GM21423 (cell line): Measurements from ENCODE around the gene LOXL4.

Source experiments
- ATAC-seq: cut with Tn5 transposase; IDR thresholded peaks from one replicate; pipeline ENCODE4 v1.9.1; 2021; ENCODE audit warnings: mild to moderate bottlenecking, moderate library complexity; ENCODE audit not compliant: unreplicated experiment

Gene LOXL4

DNA sequence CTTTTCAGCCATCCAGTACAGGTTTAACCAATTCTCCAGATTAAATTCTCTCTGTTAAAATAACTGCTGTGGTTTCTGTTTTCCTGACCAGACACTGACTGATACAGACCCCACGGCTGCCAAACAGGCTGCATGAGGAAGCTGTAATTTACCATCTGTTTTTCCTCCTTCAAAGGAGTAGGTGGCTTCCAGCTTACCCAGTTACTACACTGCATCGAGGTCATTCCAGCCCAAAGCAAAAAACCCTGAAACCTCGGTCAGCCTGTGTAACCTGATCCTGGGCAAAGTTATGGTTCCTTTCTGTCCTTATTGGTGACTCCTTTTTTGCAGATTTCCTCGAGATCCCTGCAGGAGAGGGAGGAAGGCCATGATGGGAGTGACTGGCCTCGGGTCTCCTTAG is 27.9 kb upstream of the LOXL4 start:
- ATAC-seq = no peak

DNA sequence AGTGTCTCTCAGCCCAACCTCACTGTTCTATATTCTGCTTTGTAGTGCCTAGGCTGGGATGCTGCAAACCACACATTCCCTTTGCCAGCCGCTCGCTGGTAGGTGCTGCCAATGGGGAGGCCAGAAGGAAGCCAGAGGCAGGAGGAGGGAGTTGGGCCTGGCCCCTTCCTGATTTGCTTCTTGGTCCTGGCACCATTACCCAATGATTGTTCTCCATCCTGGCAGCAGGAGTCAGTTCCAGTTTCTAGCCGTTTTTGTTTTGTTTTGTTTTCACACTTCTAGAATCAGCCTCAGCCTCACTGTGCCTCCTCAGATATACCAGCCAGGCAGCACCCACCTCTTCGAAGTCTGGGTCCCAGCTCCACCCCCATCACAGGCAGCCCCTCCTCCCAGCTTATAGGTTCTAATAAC is 27.4 kb upstream of the LOXL4 start:
- no peak for ATAC-seq

DNA sequence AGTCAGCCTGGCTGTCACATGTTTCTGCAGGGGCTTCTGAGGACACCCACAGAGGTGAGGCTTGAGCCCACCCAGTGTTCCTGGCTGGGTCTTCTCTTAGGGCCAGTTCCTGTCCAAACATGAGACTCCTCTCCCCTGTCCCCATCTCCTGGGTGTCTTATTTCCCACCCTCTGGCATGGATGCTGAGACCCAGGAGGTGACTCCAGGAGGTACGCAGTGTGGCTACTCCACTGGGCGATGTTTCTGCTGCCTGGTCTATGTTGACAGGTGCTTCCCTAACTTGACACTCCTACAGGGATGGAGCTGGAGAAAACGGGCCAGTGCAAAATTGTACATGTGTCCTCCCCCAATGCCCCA is 26.3 kb upstream of the LOXL4 start:
- ATAC-seq = no peak

DNA sequence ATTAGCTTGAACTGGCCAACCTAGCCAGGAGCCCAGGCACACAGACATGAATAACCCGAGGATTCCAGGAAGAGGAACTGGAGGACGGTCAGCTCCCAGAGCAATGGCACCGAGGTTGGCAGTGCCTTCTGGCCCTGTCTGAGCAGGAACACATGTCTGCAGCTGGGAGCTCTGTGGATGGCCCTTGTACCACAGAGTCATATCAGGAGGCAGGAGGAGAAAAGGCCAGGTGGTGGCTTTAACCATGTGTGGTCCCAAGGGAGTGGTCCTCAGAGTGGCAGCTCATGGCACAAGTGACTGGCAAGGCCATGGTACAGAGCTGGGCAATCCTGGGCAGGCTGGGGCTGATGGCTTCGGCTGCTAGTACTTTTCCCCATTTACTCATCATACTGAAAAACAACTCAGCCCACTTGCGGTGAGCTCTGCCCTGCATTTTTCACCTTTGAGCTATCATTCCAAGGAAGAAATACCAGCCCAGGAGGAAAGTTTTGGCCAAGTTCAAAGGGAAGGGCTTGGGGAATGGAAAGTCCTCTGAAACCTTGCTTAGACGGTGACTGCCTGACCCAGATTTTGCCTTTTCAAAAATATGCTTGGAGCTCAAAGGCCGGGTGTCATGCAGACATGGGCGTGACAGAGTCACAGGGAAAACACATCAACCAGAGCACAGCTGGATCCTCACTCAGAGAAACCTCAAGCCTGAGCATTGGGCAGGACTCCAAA is 25.7 kb upstream of the LOXL4 start:
- ATAC-seq = no peak

DNA sequence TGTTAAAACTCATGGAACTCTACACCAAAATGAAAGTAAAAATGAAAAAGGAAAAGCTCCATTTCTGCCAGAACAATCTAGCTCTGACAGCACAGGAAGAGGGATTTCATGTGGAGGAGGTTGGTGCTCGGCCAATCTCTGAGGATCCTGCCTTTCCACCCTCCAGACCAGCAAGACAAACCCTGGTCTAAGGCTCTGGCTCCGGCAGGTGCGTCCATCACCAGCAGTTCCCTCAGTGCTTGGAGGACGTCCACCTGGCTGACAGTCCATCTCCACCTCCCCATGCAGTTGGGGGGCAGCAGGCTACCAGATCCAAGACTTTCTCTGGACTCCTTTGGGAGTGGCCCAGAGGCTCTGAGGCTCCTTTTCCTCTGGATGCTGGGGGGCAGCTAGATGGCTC is 25.0 kb upstream of the LOXL4 start:
- no peak for ATAC-seq

DNA sequence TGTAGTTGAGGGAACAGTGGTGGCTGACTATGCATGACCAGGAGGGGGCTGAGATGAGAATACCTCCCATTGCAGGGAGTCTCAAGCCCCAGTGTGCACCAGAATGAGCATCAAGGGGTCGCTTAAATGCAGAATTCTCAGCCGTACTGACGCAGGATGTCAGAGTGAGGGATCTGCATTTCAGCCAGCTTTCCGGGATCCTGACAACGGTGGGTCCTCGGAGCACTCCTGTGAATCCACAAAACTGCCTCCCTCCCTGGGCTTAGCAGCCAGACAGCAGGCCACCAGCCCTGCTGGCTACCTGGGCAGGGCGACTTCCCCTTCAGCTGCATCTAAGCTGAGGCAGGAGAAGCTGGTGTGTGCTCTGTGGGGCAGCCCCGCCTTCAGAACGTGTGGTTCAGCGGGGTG is 21.8 kb upstream of the LOXL4 start:
- no peak for ATAC-seq

DNA sequence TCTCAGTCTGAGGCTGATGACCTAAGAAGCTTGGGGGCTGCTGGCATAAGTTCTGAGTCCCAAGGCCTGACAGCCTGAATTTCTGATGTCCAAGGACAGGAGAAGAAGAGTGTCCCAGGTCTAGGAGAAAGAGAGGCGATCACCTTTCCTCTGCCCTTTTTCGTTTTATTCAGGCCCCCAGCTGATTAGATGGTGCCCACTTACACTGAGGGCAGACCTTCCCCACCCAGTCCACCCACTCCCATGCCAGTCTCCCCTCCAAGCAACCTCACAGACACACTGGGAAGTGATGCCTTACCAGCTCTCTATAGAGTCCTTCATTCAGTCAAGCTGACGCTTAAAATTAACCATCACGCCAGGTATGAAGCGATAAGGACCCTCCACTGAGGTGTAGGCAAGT is 19.3 kb upstream of the LOXL4 start:
- no peak for ATAC-seq

DNA sequence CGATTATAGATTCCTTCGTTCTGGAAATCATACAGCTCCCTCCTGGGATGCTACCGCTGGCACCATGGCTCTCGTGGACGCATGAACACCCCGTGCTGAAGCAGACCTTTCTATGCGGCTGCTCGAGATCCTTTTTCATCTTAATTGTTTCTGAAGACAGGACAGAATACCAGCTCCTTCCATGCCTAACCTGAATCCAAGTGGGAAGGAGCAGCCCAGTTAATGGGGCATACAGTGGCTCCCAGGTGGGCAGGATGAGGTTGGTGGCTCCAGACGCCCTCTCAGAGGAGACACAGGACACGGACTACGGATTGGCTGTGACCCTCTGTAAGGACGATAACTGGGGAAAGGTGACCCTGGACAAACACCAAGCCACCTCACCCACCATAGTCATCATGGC is 18.4 kb upstream of the LOXL4 start:
- no peak for ATAC-seq

DNA sequence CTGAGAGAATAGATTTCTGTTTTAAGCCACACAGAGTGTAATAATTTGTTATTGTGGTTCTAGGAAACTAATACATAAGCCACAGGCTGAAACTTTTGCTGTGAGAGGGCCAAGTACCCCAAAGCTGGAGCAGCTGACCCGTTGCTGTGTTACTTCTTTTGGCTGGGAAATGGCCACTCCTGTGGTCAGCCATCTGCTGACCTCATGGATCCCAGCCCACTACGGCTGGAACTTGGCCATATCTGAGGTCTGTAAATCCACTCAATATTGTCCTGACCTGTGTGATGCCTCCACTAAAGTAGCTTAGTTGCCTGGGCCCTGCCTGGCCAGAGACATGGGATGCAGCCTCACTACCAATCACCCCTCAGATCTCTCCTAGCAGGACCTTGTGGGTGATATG is 17.4 kb upstream of the LOXL4 start:
- ATAC-seq = no peak

DNA sequence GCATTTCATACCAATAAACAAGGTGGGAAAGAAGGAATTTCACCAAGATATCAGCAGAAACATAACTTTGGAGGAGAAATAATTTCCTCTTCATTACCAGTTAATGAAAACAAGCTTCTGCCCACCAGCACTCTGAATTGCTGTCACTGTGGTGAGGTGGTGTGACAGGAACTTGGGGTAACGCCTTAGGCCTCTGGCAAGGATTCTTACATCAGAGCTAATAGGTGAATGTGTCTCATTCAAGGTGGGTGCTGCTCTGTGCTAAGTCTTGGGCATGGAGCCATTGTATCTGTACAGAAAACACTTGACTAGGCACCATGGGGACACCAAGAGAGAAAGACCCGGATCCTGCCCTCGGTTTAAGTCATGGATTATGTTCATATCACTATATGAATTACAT is 8.3 kb upstream of the LOXL4 start:
- no peak for ATAC-seq

DNA sequence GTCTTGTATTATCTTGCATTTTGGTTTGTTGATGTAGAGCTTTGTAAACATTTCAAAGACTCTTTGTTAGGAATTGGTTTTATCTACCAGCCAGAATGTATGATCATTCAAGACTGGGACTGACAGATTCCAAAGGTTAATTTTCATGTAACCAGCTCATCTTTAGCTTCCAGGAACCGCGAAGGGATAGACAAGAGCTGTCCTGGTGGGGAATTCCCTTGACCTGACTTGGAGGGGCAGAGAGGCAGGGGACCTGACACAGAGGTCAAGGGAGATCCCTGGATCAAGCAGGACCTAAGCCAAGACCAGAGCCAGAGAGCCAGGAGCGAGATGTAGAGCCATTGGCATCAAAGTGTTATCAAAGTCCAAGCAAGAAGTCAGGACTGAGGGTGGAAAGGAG is 6.6 kb upstream of the LOXL4 start:
- no peak for ATAC-seq

DNA sequence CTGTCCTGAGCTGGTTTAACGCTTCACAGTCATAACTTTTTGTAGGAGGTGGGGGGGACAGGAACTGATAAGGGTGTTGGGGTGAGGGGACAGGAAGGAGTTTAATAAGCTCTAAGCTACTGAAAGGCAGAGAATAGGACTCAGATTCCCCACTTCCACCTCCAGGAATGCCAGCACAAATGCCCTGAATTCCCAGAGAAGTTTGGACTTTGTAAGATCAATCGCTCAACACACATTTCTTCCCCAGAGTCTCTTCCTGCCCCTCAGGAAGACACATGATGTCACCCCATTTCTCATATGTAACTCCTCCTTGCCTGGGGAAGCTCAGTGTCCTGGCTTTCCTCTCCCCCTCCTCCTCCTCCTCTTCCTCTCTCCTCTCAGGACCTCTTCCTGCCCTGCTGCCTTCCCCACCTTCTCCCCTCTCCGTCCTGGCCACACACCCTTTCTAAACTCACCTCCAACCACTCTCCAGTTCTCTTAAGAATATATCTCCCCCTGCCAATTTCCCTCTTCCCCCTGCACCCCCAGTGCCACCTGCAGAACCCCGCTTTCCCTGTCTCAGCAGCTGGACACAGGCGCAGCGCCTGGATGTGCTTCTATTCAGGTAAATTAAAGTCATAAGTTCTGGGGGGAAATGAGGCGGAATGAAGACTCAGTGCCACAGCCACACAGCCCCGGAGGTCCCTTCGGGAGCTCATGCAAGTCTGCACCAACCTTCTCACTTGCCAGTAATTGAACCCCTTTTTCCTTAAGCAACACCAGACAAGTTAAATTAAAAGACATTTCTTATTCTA is 5.3 kb upstream of the LOXL4 start:
- ATAC-seq = no peak

DNA sequence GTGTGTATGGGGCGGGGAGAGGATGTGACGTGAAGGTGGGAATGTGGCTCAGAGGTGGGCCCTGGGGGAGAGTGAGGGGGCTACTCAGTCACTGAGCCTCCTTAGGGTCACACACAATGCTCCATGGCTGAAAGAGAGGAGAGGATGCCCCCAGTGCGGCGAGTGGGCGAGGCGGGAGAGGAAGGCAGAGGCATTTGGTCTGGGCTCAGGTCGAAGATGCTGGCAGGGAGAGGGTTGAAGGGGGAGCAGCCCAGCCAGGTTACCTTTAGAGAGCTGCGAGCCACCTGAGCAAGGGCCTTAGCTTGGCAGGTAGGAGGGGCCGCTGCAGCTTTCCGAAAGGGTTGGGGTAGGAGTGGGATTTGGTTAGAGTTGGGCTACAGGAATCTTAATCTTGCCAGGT is 4.7 kb upstream of the LOXL4 start:
- ATAC-seq = no peak

DNA sequence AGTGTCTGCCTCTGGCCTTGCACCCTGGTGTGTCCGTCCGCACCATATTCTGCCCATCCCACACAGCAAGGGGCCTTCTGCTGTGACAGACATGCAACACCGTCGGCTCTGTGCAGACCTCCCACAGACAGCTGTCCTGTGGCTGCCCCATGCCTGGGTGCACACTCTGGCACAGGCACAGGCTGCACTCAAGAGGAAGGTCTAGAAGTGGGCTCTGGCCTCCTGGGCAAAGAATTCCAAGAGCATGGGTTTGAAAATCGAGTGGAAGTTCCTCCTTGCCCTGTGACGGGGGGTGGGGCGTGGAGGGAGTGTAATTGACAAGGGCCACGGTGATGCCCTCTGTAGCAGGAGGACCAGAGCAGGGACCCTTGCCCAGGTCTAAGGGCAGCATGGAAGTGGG is 4.3 kb upstream of the LOXL4 start:
- ATAC-seq = no peak

DNA sequence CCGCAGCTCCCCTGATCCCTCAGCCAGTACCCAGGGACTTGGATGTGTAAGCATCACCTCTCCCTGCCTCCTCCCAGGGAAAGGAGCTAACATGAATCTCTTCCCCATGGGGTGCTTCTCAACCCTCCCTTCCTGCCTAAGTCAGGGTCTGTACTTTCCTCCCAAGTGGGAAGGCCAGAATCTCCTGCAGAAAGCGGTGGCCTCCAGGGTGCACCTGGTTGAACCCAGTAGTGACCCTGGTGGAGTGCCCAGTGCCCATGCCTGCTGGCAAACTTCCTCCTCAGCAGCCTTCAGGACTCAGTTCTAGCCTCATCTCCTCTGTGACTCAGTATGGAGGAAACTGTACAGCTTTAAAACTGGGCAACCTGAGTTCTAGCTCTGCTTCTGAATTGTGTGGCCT is 2.8 kb upstream of the LOXL4 start:
- ATAC-seq = no peak

DNA sequence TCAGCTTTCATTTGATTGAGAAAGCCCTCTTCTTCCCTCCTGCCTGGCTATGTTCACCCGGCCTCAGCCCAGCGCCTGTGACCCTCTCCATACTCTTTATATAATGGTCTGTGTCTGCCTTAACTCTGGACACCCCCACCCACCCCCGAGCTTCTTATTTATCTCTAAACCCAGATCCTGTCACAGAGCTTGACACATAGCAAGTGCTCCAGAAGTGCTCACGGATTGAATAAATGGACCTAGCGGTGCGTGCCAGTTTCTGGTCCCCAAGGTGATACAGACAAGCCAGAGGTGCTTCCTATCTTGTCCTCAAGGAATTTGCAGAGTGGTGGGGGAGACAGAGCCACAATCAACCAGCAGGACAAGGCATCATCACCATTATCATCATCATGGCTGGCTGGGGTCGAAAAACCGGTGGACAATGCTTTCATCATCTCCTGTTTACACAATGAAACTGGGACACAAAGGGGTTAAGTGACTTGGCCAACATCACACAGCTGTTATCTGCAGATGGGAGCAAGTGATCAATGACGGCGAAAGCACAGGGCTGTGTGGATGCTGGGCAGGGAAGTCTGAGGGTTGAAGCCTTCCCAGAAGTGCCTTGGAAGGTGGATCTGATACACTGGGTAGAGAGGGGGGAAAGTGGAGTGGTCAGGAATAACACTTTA is 2.2 kb upstream of the LOXL4 start:
- ATAC-seq = no peak

DNA sequence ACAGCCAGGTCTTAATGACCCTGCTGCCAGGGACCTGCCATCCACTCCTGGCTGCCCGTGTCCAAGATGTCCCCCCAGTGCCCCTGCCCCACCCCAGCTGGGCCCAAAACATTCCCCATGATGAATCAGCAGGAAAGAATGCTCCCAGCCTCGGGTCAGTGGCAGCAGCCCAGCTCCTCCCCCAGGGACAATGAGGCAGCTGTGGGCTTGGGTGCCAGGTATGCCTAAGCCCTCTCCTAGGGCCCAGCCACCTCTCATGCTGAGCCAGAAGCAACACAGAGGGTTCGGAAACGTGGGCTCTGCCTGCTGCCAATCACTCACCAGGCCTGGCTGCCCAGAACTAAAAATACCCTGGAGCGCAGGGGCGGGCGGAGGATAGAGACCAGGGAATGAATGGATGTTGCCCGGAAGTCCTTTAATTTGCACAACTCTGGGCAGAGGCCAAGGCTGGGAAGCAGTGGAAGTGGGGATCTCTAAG is 1.5 kb upstream of the LOXL4 start:
- ATAC-seq = no peak

DNA sequence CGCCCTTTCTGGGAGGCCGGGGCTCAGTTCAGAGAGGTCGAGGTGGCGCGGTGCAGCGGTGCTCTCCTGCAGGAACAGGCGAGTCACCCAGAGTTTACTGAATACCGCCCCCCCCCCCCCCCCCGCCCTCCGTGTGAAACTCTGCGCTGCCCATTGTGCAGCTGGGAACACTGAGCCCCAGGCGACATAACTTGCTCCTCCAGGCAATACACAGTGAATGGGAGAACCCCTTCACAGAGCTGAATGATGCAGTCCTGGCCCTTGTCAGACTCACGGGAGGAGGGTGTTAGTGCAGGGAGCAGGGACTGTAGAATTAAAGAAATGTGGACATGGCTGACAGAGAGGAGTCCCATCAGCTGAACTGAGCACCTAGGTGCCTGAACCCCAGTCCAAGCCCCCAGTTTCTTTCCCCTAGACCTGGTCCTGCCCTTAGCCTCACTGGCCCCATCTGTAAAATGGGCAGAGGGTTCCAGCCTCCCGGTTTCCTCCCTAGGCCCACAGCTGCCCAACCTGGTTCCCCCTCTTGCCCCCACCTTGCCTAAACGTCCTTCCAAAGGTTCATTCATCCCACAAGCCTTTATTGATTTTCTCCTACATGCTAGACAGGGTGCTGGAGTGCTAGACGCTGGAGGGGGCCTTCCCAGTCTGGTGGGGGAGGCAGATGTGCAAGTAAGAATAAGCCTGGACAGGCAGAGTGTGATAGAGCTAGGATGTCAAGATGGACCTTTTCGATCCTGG is 869 bp upstream of the LOXL4 start:
- no peak for ATAC-seq

DNA sequence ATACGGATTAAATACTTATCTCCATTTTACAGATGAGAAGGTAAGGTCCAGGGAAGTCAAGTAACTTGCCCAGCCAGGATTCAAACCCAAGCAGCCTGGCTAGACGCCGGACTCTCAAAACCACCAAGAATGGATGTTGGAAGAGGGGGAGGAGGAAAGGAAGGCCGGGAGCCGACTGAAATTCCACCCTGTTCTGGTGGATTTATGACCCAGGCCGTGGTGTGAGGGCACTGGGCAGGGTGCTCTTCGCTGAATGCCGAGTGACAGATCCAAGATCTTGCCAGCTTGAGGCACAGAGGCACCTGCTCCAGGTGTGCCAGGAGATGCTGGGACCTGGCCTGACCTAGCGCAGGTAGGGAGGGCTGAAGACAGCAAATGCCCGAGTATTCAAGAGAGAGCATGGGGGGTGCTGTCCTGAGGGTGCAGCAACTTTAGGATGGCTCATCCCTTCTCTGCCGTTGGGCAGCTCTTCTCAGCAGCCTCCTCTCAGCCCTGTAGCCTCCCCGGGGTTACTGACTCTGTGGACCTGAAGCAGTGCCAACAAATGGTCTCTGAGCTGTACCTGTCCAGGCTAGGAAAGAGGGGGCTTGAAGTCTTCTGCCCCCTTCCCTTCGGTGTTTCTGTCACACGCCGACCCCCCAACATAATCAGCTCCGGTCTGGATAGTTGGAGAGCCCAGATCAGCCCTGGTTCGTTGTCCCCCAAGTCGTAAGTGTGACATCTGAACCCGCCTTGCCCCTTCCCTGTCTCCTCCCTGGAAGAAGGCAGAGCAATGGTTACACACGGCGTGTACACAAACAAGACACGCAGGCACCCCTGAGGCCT is 713 bp downstream of the LOXL4 start:
- no peak for ATAC-seq

DNA sequence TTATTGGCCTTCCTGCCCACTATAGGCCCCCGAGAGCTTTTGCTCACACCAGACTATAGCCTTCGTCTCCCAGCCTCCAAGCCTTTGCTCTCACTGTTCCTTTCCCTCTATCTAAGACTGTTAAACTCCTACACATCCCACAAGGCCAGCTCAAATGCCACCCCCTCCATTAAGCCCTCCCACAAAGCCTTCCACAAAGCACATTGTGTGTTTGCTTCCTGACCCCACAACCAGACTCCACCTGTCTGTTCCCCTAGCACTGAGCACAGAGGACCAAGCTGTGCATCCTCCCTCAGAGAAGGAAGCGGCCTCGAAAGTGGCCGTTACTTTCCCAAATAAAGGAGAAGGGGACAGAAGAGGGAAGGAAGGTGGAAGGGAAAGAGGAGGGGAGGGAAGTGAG is 1.3 kb downstream of the LOXL4 start:
- ATAC-seq = no peak
